HG02798 (cell line): ENCODE measurements around the gene FAM107A.

Source experiments
- ATAC-seq: cut with Tn5 transposase; IDR thresholded peaks from one replicate; pipeline ENCODE4 v1.9.1; 2021; ENCODE audit warnings: mild to moderate bottlenecking; ENCODE audit not compliant: unreplicated experiment, poor library complexity

The FAM107A gene

GRCh38 chr3:58521917-58522631, 55.1 kb downstream of the FAM107A start:
- no peak for ATAC-seq

GRCh38 chr3:58521336-58521670, 55.9 kb downstream of the FAM107A start:
- no peak for ATAC-seq

DNA sequence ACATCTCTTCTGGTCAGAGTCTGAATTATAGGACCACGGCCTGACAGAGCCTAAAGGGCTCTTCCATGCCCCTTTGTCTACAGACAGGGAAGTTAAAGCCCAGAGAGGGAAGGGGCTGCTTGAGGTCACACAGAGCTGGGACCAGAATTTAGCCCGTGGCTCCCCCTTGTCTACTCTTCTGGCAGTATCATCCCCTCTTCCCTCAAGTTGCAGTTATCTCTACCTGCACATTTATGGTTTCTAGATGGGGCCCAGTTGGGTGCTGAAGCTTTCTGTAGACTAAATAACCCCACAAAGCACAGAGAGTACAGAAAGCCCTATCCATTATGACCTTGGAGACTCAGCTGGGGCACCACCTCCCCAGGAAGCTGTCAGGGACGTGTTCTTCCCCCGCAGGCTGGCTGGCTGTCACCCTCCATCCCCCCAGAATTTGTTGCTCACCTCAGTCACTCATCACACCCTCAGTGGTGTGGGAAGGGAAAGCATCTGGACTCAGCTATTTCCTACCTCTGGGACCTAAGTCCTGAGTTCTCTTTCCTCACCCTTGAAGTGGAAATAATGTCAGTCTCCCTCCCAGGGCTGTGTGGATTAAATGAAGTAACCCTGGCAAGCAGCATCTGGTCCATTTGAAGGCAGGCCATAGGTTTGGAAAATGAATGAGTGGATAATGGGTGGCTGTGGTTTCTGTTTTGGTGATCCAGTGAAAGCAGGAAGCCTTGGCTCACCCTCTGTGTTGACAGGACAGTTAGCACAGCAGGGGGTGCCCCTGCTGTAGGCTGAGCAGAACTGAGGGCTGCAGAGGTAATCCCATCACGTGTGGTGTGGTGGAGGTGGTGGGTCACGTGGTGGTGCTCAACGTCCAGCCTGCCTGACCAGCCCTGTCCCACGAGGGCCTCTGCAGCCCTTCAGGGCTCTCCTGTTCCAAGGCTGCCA, 56.5 kb downstream of the FAM107A start:
- ATAC-seq = no peak

GRCh38 chr3:58519668-58520402, 57.4 kb downstream of the FAM107A start:
- no peak for ATAC-seq

DNA sequence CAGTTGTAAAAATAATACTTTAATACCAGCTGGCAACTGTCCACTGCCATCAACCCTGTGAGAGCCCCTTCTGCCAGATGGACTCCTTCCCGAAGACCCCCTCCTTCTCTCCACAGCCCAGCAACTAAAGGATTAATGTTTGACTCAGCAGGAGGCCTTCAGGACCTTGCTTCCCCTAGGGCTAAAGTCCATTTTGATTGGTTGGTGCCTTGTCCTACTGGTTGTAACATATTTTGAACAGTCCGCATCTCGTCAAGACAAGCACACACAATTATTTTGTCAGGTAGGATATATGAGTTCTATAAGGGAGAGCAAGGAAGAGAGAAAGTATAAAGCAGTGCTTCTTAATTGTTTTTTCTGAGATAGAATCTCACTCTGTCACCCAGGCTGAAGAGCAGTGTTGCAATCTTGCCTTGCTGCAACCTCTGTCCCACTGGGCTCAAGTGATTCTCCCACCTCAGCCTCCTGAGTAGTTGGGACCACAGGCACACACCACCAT, 58.9 kb downstream of the FAM107A start:
- ATAC-seq = no peak

DNA sequence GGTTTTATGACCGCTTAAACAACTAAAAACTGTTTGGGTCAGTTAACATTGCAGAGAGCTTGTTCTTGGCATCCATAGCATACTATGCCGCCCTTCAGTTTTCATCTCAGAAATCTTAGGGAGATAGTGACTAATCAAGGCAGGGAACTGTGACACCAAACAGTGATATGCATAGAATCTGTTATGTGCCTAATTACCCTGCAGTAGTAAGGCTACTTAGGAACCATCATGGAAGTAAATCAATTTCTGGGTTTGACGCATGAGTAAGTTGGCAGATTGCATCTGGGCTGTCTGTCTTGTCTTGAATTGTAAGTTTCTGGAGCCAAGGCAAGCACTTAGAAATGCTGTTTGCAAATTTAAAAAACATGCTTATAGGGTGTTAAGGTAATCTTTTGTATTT, 62.8 kb downstream of the FAM107A start:
- no peak for ATAC-seq
